ENCODE measurements around the gene HDAC4. TPM values are rescaled to one million over a fixed set of nuclear protein-coding genes. Genes with fewer than 3 reads are reported as not detected.

HDAC4 gene
- total and polyA plus RNA-seq, 10 of the 15 experiments (the other 5 are each of a cell fraction or from before 2014, with no cell fraction given), result 0.22 to 15.7 (median 4.8) TPM

DNA sequence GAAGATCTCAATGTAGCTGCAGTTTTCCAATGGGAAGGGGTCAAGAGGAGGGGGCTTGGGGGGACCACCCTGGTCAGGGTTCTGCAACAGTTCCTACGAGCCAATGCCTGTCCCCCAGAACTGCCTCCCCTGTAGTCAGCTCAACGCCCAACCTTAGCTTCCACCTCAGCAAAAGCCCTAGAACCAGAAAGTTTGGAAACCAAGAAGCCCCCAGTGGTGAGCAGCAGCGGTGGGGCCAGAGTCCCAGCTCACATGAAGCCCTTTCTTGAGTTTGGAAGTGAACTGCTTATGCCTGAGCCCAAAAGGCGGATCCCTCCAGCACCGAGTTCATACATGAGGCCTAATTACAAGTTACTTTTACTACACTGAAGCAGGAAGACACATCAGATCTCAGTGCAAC is 162.4 kb downstream of the HDAC4 start:
- Histone ChIP-seq H4K20me1 (ENCODE audit: control insufficient read depth, insufficient read depth) (peaks cover 6% of the 10 kb centered on the region; the same call in 1 of the 2 replicates), H3K9ac (ENCODE audit: control insufficient read depth, insufficient read depth, low read length) (no peak overlapping the region), H3K4me1 (ENCODE audit: control insufficient read depth, insufficient read depth, low read length) (no peaks in the 10 kb centered on the region), H3K27me3 (replicated peaks in 1 of 2; ENCODE audit: control insufficient read depth in 2 of 2, insufficient read depth in 2 of 2, low read length in 1 of 2) (no peaks in the 10 kb centered on the region), H3K36me3 (ENCODE audit: control insufficient read depth in 2 of 2, insufficient read depth in 2 of 2, low read length in 1 of 2) (no peaks in the 10 kb centered on the region), H3K27ac (ENCODE audit: control insufficient read depth, insufficient read depth) (no peak overlapping the region), H2AFZ (ENCODE audit: control insufficient read depth, low read depth, low read length) (no peak overlapping the region), H3K4me2 (ENCODE audit: control insufficient read depth, insufficient read depth) (no peak overlapping the region), H3K79me2 (ENCODE audit: control insufficient read depth, insufficient read depth, low read length) (no peaks in the 10 kb centered on the region), H3K9me3 (replicated peaks; ENCODE audit: control insufficient read depth, insufficient read depth, low read length) (no peaks in the 10 kb centered on the region), H3K4me3 (no peak overlapping the region)
- intact Hi-C loops (cut with micrococcal nuclease; ENCODE audit: unreplicated experiment), result no loop called here
- TF ChIP-seq TAF1 (IDR thresholded peaks at IDR 0.05; ENCODE audit: borderline replicate concordance, low read depth, low read length) (no peak), NR2F1 (conservative IDR thresholded peaks at IDR 0.05) (no peak), RAD21 (IDR thresholded peaks at IDR 0.05; ENCODE audit: insufficient read depth, low read depth, low read length) (no peak), ZNF207 (IDR thresholded peaks at IDR 0.05; ENCODE audit: borderline replicate concordance) (no peak), CBX5 (IDR thresholded peaks at IDR 0.05; ENCODE audit: low read depth) (no peak), SMARCA5 (IDR thresholded peaks at IDR 0.05) (no peak), JUND (IDR thresholded peaks at IDR 0.05; ENCODE audit: low read depth, low read length) (no peak), FOS (IDR thresholded peaks at IDR 0.05; ENCODE audit: borderline replicate concordance, extremely low read depth, insufficient read length) (no peak), CUX1 (IDR thresholded peaks at IDR 0.05; ENCODE audit: insufficient replicate concordance, low read depth, low read length) (no peak), PBX3 (IDR thresholded peaks at IDR 0.05; ENCODE audit: insufficient replicate concordance, low read depth, low read length) (no peak), NFIC (IDR thresholded peaks at IDR 0.05; ENCODE audit: low read depth, low read length) (no peak), TCF12 (IDR thresholded peaks at IDR 0.05; ENCODE audit: low read depth, low read length) (no peak), NR2C1 (IDR thresholded peaks at IDR 0.05) (no peak), RCOR1 (conservative IDR thresholded peaks at IDR 0.05; ENCODE audit: low read depth, low read length) (no peak), TCF3 (IDR thresholded peaks at IDR 0.05; ENCODE audit: borderline replicate concordance, insufficient read depth, low read depth, low read length) (no peak)
- TF ChIP-seq, protein P1, sequence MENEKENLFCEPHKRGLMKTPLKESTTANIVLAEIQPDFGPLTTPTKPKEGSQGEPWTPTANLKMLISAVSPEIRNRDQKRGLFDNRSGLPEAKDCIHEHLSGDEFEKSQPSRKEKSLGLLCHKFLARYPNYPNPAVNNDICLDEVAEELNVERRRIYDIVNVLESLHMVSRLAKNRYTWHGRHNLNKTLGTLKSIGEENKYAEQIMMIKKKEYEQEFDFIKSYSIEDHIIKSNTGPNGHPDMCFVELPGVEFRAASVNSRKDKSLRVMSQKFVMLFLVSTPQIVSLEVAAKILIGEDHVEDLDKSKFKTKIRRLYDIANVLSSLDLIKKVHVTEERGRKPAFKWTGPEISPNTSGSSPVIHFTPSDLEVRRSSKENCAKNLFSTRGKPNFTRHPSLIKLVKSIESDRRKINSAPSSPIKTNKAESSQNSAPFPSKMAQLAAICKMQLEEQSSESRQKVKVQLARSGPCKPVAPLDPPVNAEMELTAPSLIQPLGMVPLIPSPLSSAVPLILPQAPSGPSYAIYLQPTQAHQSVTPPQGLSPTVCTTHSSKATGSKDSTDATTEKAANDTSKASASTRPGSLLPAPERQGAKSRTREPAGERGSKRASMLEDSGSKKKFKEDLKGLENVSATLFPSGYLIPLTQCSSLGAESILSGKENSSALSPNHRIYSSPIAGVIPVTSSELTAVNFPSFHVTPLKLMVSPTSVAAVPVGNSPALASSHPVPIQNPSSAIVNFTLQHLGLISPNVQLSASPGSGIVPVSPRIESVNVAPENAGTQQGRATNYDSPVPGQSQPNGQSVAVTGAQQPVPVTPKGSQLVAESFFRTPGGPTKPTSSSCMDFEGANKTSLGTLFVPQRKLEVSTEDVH (IDR thresholded peaks at IDR 0.05; ENCODE audit: low read depth, partially characterized antibody), result no peak
- ChIA-PET SMC1A (ENCODE audit: uncharacterized antibody, unreplicated experiment) (interaction anchor here (2.2 kb wide), 1 partner anchor 9 kb away, joined by 6 read pairs; no protein-coding TSS in a partner anchor), POLR2A (interaction anchor here (0.5 kb wide), 1 partner anchor 185 kb away, joined by 7 read pairs; no protein-coding TSS in a partner anchor), RAD21 (ENCODE audit: unreplicated experiment) (no interaction called here), CTCF (interaction anchor here (0.7 kb wide), 1 partner anchor 24 kb away, joined by 3 read pairs; no protein-coding TSS in a partner anchor)
- ATAC-seq (no peak), DNase-seq (ENCODE audit: low read depth, low spot score) (no peak), FAIRE-seq (no peak)
- in situ Hi-C loops (cut with MboI), result no loop called here
- no TSS peak for BruUV-seq (replicated peaks)
- WGBS (ENCODE audit: insufficient coverage, insufficient replicate concordance, low lambda C conversion rate, missing lambda C conversion rate), result 31% methylated on average over 5 of the region's 5 CpGs

Measured in GM12878 (cell line).